ENCODE measurements around the gene MAP1LC3B.

The MAP1LC3B gene

GRCh38 chr16:87410968-87411367, 18.8 kb downstream of the MAP1LC3B start:
- TF ChIP-seq ZNF362 (tag by site-specific recombination; IDR thresholded peaks at IDR 0.05), result no peak
- TF ChIP-seq KLF8 (tag by site-specific recombination; IDR thresholded peaks at IDR 0.05), result no peak
- TF ChIP-seq AEBP2 (tag by site-specific recombination; IDR thresholded peaks at IDR 0.05; ENCODE audit: borderline replicate concordance), result no peak
- no peak for TF ChIP-seq ZBTB1 (tag by site-specific recombination; IDR thresholded peaks at IDR 0.05)
- no peak for TF ChIP-seq YY1 (tag by site-specific recombination; IDR thresholded peaks at IDR 0.05)
- no peak for TF ChIP-seq ZNF768 (tag by site-specific recombination; IDR thresholded peaks at IDR 0.05)
- TF ChIP-seq ZNF600 (tag by site-specific recombination; IDR thresholded peaks at IDR 0.05), result 0 out of 2 replicates have a peak, but pooled peaks have one; percentile 17
- H3K4me3 ChIP-seq (ENCODE audit: low read depth, low read length), result no peak overlapping the region
- H3K36me3 ChIP-seq (ENCODE audit: control insufficient read depth in 2 of 2, insufficient read depth in 1 of 2, low read length in 2 of 2), result peaks cover 5 to 85% of the 10 kb centered on the region in 2 experiments; a peak in 2 of 3 replicates
- ChIA-PET POLR2A (no interaction called here), CTCF (no interaction called here)
- no peaks in the 10 kb centered on the region for H3K4me1 ChIP-seq (ENCODE audit: control insufficient read depth, insufficient read depth, low read length)
- H3K9me3 ChIP-seq (ENCODE audit: control insufficient read depth, insufficient read depth, low read depth, low read length), result no peaks in the 10 kb centered on the region
- H3K27ac ChIP-seq (ENCODE audit: extremely low read depth, low read depth, low read length), result no peak overlapping the region

GRCh38 chr16:87411375-87412271, 19.5 kb downstream of the MAP1LC3B start:
- CTCF ChIA-PET, result no interaction called here

GRCh38 chr16:87412371-87412995, 20.3 kb downstream of the MAP1LC3B start:
- ChIA-PET CTCF (interaction anchor here (0.8 kb wide), 1 partner anchor 224 kb away, joined by 3 read pairs; no protein-coding TSS in a partner anchor), POLR2A (no interaction called here)
- H3K27ac ChIP-seq (ENCODE audit: extremely low read depth, low read depth, low read length), result no peak overlapping the region
- TF ChIP-seq ZNF24 (tag by site-specific recombination; IDR thresholded peaks at IDR 0.05) (no peak), ZNF221 (tag by site-specific recombination; IDR thresholded peaks at IDR 0.05; ENCODE audit: borderline replicate concordance) (no peak), AEBP2 (tag by site-specific recombination; IDR thresholded peaks at IDR 0.05; ENCODE audit: borderline replicate concordance) (no peak), ZNF830 (tag by site-specific recombination; IDR thresholded peaks at IDR 0.05; ENCODE audit: low read depth) (no peak), ZNF37A (tag by site-specific recombination; IDR thresholded peaks at IDR 0.05) (no peak), ZBTB11 (tag by site-specific recombination; conservative IDR thresholded peaks at IDR 0.05; ENCODE audit: low read depth) (no peak)

More at GRCh38 chr16:87411375-87412271, 19.5 kb downstream of the MAP1LC3B start:
- Histone ChIP-seq H3K4me3 (ENCODE audit: low read depth, low read length) (no peak overlapping the region), H3K4me1 (ENCODE audit: control insufficient read depth, insufficient read depth, low read length) (no peaks in the 10 kb centered on the region), H3K27ac (ENCODE audit: extremely low read depth, low read depth, low read length) (no peak overlapping the region), H3K9me3 (ENCODE audit: control insufficient read depth, insufficient read depth, low read depth, low read length) (no peaks in the 10 kb centered on the region), H3K36me3 (ENCODE audit: control insufficient read depth in 2 of 2, insufficient read depth in 1 of 2, low read length in 2 of 2) (peaks cover 8 to 88% of the 10 kb centered on the region in 2 experiments; a peak in 2 of 3 replicates)
- POLR2A ChIA-PET, result no interaction called here
- TF ChIP-seq ZNF585B (tag by site-specific recombination; IDR thresholded peaks at IDR 0.05), result no peak
- TF ChIP-seq ZNF768 (tag by site-specific recombination; IDR thresholded peaks at IDR 0.05), result no peak
- TF ChIP-seq ZNF10 (tag by site-specific recombination; IDR thresholded peaks at IDR 0.05), result no peak
- no peak for TF ChIP-seq ZNF514 (tag by site-specific recombination; IDR thresholded peaks at IDR 0.05)
- TF ChIP-seq, protein P1, sequence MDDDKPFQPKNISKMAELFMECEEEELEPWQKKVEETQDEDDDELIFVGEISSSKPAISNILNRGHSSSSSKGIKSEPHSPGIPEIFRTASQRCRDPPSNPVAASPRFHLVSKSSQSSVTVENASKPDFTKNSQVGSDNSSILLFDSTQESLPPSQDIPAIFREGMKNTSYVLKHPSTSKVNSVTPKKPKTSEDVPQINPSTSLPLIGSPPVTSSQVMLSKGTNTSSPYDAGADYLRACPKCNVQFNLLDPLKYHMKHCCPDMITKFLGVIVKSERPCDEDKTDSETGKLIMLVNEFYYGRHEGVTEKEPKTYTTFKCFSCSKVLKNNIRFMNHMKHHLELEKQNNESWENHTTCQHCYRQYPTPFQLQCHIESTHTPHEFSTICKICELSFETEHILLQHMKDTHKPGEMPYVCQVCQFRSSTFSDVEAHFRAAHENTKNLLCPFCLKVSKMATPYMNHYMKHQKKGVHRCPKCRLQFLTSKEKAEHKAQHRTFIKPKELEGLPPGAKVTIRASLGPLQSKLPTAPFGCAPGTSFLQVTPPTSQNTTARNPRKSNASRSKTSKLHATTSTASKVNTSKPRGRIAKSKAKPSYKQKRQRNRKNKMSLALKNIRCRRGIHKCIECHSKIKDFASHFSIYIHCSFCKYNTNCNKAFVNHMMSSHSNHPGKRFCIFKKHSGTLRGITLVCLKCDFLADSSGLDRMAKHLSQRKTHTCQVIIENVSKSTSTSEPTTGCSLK (tag by site-specific recombination; IDR thresholded peaks at IDR 0.05), result no peak
- no peak for TF ChIP-seq WT1 (tag by site-specific recombination; IDR thresholded peaks at IDR 0.05)
- no peak for TF ChIP-seq ZNF266 (tag by site-specific recombination; IDR thresholded peaks at IDR 0.05; ENCODE audit: low read depth)
- no peak for TF ChIP-seq ZNF302 (tag by site-specific recombination; IDR thresholded peaks at IDR 0.05; ENCODE audit: low read depth)

More at GRCh38 chr16:87412371-87412995, 20.3 kb downstream of the MAP1LC3B start:
- Histone ChIP-seq H3K4me3 (ENCODE audit: low read depth, low read length) (no peak overlapping the region), H3K4me1 (ENCODE audit: control insufficient read depth, insufficient read depth, low read length) (no peaks in the 10 kb centered on the region), H3K9me3 (ENCODE audit: control insufficient read depth, insufficient read depth, low read depth, low read length) (no peaks in the 10 kb centered on the region), H3K36me3 (ENCODE audit: control insufficient read depth in 2 of 2, insufficient read depth in 1 of 2, low read length in 2 of 2) (peaks cover 8 to 88% of the 10 kb centered on the region in 2 experiments; a peak in 2 of 3 replicates)
